Measurements from ENCODE around the gene EXOC6. TPM values are rescaled to one million over a fixed set of nuclear protein-coding genes. Genes with fewer than 3 reads are reported as not detected.

Gene EXOC6
- polyA plus RNA-seq, 1 donor from 2014 or later, result 26.3 TPM

GRCh38 chr10:92914478-92915325 is 66.4 kb downstream of the EXOC6 start:
- H3K27me3 ChIP-seq (ENCODE audit: insufficient read depth, low read depth, low read length), result no peaks in the 10 kb centered on the region
- H3K36me3 ChIP-seq (ENCODE audit: insufficient read depth, low read length), result no peaks in the 10 kb centered on the region
- no peak overlapping the region for H3K4me2 ChIP-seq (ENCODE audit: low read length)
- H3K79me2 ChIP-seq (replicated peaks; ENCODE audit: insufficient read depth, low read length), result no peaks in the 10 kb centered on the region
- no peak overlapping the region for H2AFZ ChIP-seq (ENCODE audit: low read depth, low read length)
- H3K4me3 ChIP-seq (ENCODE audit: low read length), result no peak overlapping the region
- H3K9me2 ChIP-seq (ENCODE audit: insufficient read depth, low read length), result no peaks in the 10 kb centered on the region
- H3F3A ChIP-seq (ENCODE audit: insufficient read depth, low read length, poor library complexity, severe bottlenecking), result no peaks in the 10 kb centered on the region
- H3K27ac ChIP-seq (ENCODE audit: low read length), result no peak overlapping the region
- H3K9ac ChIP-seq (ENCODE audit: low read length), result no peak overlapping the region
- H3K9me3 ChIP-seq (ENCODE audit: low read length), result no peaks in the 10 kb centered on the region
- no peaks in the 10 kb centered on the region for H4K20me1 ChIP-seq (ENCODE audit: insufficient read depth)
- TF ChIP-seq POLR2AphosphoS5 (IDR thresholded peaks at IDR 0.05) (no peak), REST (IDR thresholded peaks at IDR 0.05; ENCODE audit: borderline replicate concordance) (no peak), RAD21 (conservative IDR thresholded peaks at IDR 0.05) (peak; percentile 32), MXI1 (conservative IDR thresholded peaks at IDR 0.05; ENCODE audit: poor library complexity, severe bottlenecking) (no peak), EP300 (conservative IDR thresholded peaks at IDR 0.05; ENCODE audit: poor library complexity, severe bottlenecking) (no peak), TAF1 (IDR thresholded peaks at IDR 0.05; ENCODE audit: low read depth) (no peak), SMC3 (conservative IDR thresholded peaks at IDR 0.05; ENCODE audit: poor library complexity) (peak; percentile 52), CTCF (IDR thresholded peaks at IDR 0.05; ENCODE audit: poor library complexity, severe bottlenecking) (peak; percentile 67), EZH2 (IDR thresholded peaks at IDR 0.05; ENCODE audit: borderline replicate concordance, insufficient read depth, low read length, poor library complexity, severe bottlenecking) (no peak)

- no peaks in the 10 kb centered on the region for H3K9me3 ChIP-seq (ENCODE audit: low read length)
- H3K27me3 ChIP-seq (ENCODE audit: insufficient read depth, low read depth, low read length), result no peaks in the 10 kb centered on the region
- H3K4me2 ChIP-seq (ENCODE audit: low read length), result no peak overlapping the region
- H3K27ac ChIP-seq (ENCODE audit: low read length), result no peak overlapping the region
- no peak overlapping the region for H3K4me3 ChIP-seq (ENCODE audit: low read length)
- H3K9ac ChIP-seq (ENCODE audit: low read length), result no peak overlapping the region
- no peak overlapping the region for H2AFZ ChIP-seq (ENCODE audit: low read depth, low read length)
- peaks cover 6% of the 10 kb centered on the region for H3K36me3 ChIP-seq (ENCODE audit: insufficient read depth, low read length)
- no peaks in the 10 kb centered on the region for H3F3A ChIP-seq (ENCODE audit: insufficient read depth, low read length, poor library complexity, severe bottlenecking)
- no peaks in the 10 kb centered on the region for H3K79me2 ChIP-seq (replicated peaks; ENCODE audit: insufficient read depth, low read length)
- H3K9me2 ChIP-seq (ENCODE audit: insufficient read depth, low read length), result no peaks in the 10 kb centered on the region
- no peaks in the 10 kb centered on the region for H4K20me1 ChIP-seq (ENCODE audit: insufficient read depth)
- TF ChIP-seq SMC3 (conservative IDR thresholded peaks at IDR 0.05; ENCODE audit: poor library complexity) (no peak), TAF1 (IDR thresholded peaks at IDR 0.05; ENCODE audit: low read depth) (no peak), EP300 (conservative IDR thresholded peaks at IDR 0.05; ENCODE audit: poor library complexity, severe bottlenecking) (no peak), MXI1 (conservative IDR thresholded peaks at IDR 0.05; ENCODE audit: poor library complexity, severe bottlenecking) (no peak), CTCF (IDR thresholded peaks at IDR 0.05; ENCODE audit: poor library complexity, severe bottlenecking) (no peak), EZH2 (IDR thresholded peaks at IDR 0.05; ENCODE audit: borderline replicate concordance, insufficient read depth, low read length, poor library complexity, severe bottlenecking) (no peak), REST (IDR thresholded peaks at IDR 0.05; ENCODE audit: borderline replicate concordance) (no peak), POLR2AphosphoS5 (IDR thresholded peaks at IDR 0.05) (no peak), RAD21 (conservative IDR thresholded peaks at IDR 0.05) (no peak)
These were observed 67.6 kb downstream of the EXOC6 start for GRCh38 chr10:92915892-92916291.

Measured in neural cell (in vitro differentiated cells).